A673 (cell line): ENCODE results near the gene GATAD2B. TPM values are rescaled to one million over a fixed set of nuclear protein-coding genes. Genes with fewer than 3 reads are reported as not detected.

Source experiments
- BruUV-seq: library from RNA; stranded (reverse); fragments of 400-500 nt; replicated peaks from 2 replicates; lab custom pipeline; 2021; lab: Mats Ljungman, UMichigan
- CTCF ChIA-PET: fragments of 300-600 bp; sonication (Branson Sonifier 250); formaldehyde crosslinking; loops from one replicate; lab custom pipeline; 2022; ENCODE audit warnings: antibody characterized with exemption; lab: Charles Lee
- POLR2A ChIA-PET: fragments of 300-600 bp; sonication (Branson Sonifier 250); formaldehyde crosslinking; loops from one replicate; lab custom pipeline; 2022; ENCODE audit warnings: antibody characterized with exemption; ENCODE audit not compliant: low non-redundant PET; lab: Charles Lee
- DNase-seq: peaks from one replicate; pipeline ENCODE4 v3.0.0-alpha.2; 2015; ENCODE audit warnings: low spot score
- H3K27ac ChIP-seq: fragments of 200-600 bp; sonication (generic); 2 replicates; pipeline ENCODE4 v1.5.1; 2016; ENCODE audit warnings: mixed run types, low read depth, mild to moderate bottlenecking, mixed read lengths, antibody characterized with exemption, low read length; ENCODE audit not compliant: poor library complexity, severe bottlenecking
- H3K27me3 ChIP-seq: fragments of 200-600 bp; sonication (generic); replicated peaks from 2 replicates; pipeline ENCODE4 v1.6.1; 2017; ENCODE audit warnings: mixed run types, low read depth, mild to moderate bottlenecking, mixed read lengths, antibody characterized with exemption, low read length; ENCODE audit not compliant: insufficient read depth, poor library complexity
- H3K36me3 ChIP-seq: fragments of 200-600 bp; sonication (generic); 2 replicates; pipeline ENCODE4 v1.6.1; 2016; ENCODE audit warnings: mixed run types, mild to moderate bottlenecking, mixed read lengths, antibody characterized with exemption, low read length; ENCODE audit not compliant: insufficient read depth, poor library complexity, severe bottlenecking
- H3K4me1 ChIP-seq: fragments of 200-600 bp; sonication (generic); 2 replicates; pipeline ENCODE4 v1.6.1; 2017; ENCODE audit warnings: mixed run types, mild to moderate bottlenecking, mixed read lengths, antibody characterized with exemption, low read length; ENCODE audit not compliant: insufficient read depth, poor library complexity, severe bottlenecking
- H3K4me3 ChIP-seq: fragments of 200-600 bp; sonication (generic); 2 replicates; pipeline ENCODE4 v1.5.1; 2016; ENCODE audit warnings: low read depth, mixed run types, mild to moderate bottlenecking, mixed read lengths, low read length; ENCODE audit not compliant: poor library complexity, severe bottlenecking
- H3K9me3 ChIP-seq: fragments of 200-600 bp; sonication (generic); 2 replicates; pipeline ENCODE4 v1.6.1; 2016; ENCODE audit warnings: mixed run types, low read depth, mild to moderate bottlenecking, mixed read lengths, antibody characterized with exemption, low read length; ENCODE audit not compliant: poor library complexity, severe bottlenecking
- CTCF ChIP-seq: fragments of 300-800, 200-600 bp; sonication (generic); conservative IDR thresholded peaks from 2 replicates; pipeline ENCODE4 v1.5.1; 2017; ENCODE audit warnings: low read depth, mild to moderate bottlenecking, antibody characterized with exemption, low read length, moderate library complexity, mixed read lengths
- EZH2 ChIP-seq: fragments of 200-600 bp; sonication (generic); IDR thresholded peaks from 2 replicates; pipeline ENCODE4 v1.6.1; 2017; ENCODE audit warnings: borderline replicate concordance, low read depth, mild to moderate bottlenecking, mixed read lengths, antibody characterized with exemption, low read length; ENCODE audit not compliant: poor library complexity, severe bottlenecking
- intact Hi-C: fragments of 100-400 bp; cut with micrococcal nuclease; formaldehyde crosslinking; loops from one replicate; pipeline ENCODE4 v1.10.0; 2022; ENCODE audit not compliant: unreplicated experiment
- total RNA-seq: library from RNA; stranded (reverse); gene quantifications from 2 replicates; pipeline ENCODE4 v1.2.3, GENCODE V29; 2021

The GATAD2B gene
- total RNA-seq, 1 experiment from 2014 or later = 58.8 TPM

- H3K36me3 ChIP-seq = peaks cover 19% of the 10 kb centered on the region
- no peaks in the 10 kb centered on the region for H3K27me3 ChIP-seq
- no peak for DNase-seq
- ChIA-PET POLR2A (no interaction called here), CTCF (interaction anchor here (0.5 to 0.6 kb wide), 2 partner anchors 334 to 420 kb away, joined by 4 to 9 read pairs; no protein-coding TSS in a partner anchor)
- BruUV-seq = TSS peak; percentile 25
- H3K27ac ChIP-seq = peak overlapping the region; percentile 94
- peak overlapping the region; percentile 98 for H3K4me3 ChIP-seq
- TF ChIP-seq CTCF = no peak
- TF ChIP-seq EZH2 = no peak
- H3K9me3 ChIP-seq = no peaks in the 10 kb centered on the region
- intact Hi-C loops = no loop called here
- peaks cover 6% of the 10 kb centered on the region for H3K4me1 ChIP-seq
Observed at GRCh38 chr1:153944827-153945117, 22.0 kb upstream of the GATAD2B start.

- ChIA-PET POLR2A (interaction anchor here (0.6 kb wide), 1 partner anchor 21 kb away, joined by 4 read pairs; no protein-coding TSS in a partner anchor), CTCF (interaction anchor here (0.6 to 0.7 kb wide), 2 partner anchors 123 to 420 kb away, joined by 5 to 9 read pairs; no protein-coding TSS in a partner anchor)
- BruUV-seq = no TSS peak
- DNase-seq = peak; percentile 30
- Histone ChIP-seq H3K27ac (peak overlapping the region; percentile 94), H3K4me1 (peaks cover 6% of the 10 kb centered on the region), H3K27me3 (no peaks in the 10 kb centered on the region), H3K36me3 (peaks cover 19% of the 10 kb centered on the region), H3K4me3 (no peak overlapping the region), H3K9me3 (no peaks in the 10 kb centered on the region)
- intact Hi-C loops = no loop called here
- no peak for TF ChIP-seq EZH2
Observed at GRCh38 chr1:153944005-153944826, 21.4 kb upstream of the GATAD2B start.

GRCh38 chr1:153942766-153943549 lies 20.2 kb upstream of the GATAD2B start:
- no peaks in the 10 kb centered on the region for H3K27me3 ChIP-seq
- ChIA-PET CTCF (no interaction called here), POLR2A (interaction anchor here (0.6 kb wide), 1 partner anchor 16 kb away, joined by 3 read pairs; no protein-coding TSS in a partner anchor)
- no peak for TF ChIP-seq CTCF
- TF ChIP-seq EZH2 = no peak
- H3K36me3 ChIP-seq = peaks cover 10% of the 10 kb centered on the region
- BruUV-seq = no TSS peak
- H3K4me1 ChIP-seq = peaks cover 6% of the 10 kb centered on the region
- H3K9me3 ChIP-seq = no peaks in the 10 kb centered on the region
- no peak overlapping the region for H3K4me3 ChIP-seq
- H3K27ac ChIP-seq = no peak overlapping the region
- intact Hi-C loops = no loop called here
- no peak for DNase-seq
